ENCODE results near the gene DLX5. TPM values are rescaled to one million over a fixed set of nuclear protein-coding genes. Genes with fewer than 3 reads are reported as not detected.
A peak's percentile ranks its signal among the peaks of the same experiment; 100 is the strongest.

Gene DLX5
- polyA plus RNA-seq, 1 donor from 2014 or later: 44.6 TPM

- Histone ChIP-seq H3K27me3 (ENCODE audit: insufficient read depth, low read depth, low read length) (peaks cover 14% of the 10 kb centered on the region), H3F3A (ENCODE audit: insufficient read depth, low read length, poor library complexity, severe bottlenecking) (peaks cover 14% of the 10 kb centered on the region), H3K9me3 (ENCODE audit: low read length) (no peaks in the 10 kb centered on the region), H3K4me2 (ENCODE audit: low read length) (peak overlapping the region; percentile 100), H2AFZ (ENCODE audit: low read depth, low read length) (no peak overlapping the region), H3K9me2 (ENCODE audit: insufficient read depth, low read length) (no peaks in the 10 kb centered on the region), H3K9ac (ENCODE audit: low read length) (peak overlapping the region; percentile 99), H3K4me3 (ENCODE audit: low read length) (peak overlapping the region; percentile 87), H4K20me1 (ENCODE audit: insufficient read depth) (peaks cover 8% of the 10 kb centered on the region), H3K36me3 (ENCODE audit: insufficient read depth, low read length) (peaks cover 11% of the 10 kb centered on the region), H3K27ac (ENCODE audit: low read length) (peak overlapping the region; percentile 100), H3K79me2 (replicated peaks; ENCODE audit: insufficient read depth, low read length) (peaks cover 86% of the 10 kb centered on the region)
- no peak for TF ChIP-seq RAD21 (conservative IDR thresholded peaks at IDR 0.05)
- no peak for TF ChIP-seq EZH2 (IDR thresholded peaks at IDR 0.05; ENCODE audit: borderline replicate concordance, insufficient read depth, low read length, poor library complexity, severe bottlenecking)
- TF ChIP-seq REST (IDR thresholded peaks at IDR 0.05; ENCODE audit: borderline replicate concordance): peak; percentile 81
- TF ChIP-seq SMC3 (conservative IDR thresholded peaks at IDR 0.05; ENCODE audit: poor library complexity): no peak
- no peak for TF ChIP-seq EP300 (conservative IDR thresholded peaks at IDR 0.05; ENCODE audit: poor library complexity, severe bottlenecking)
- peak; percentile 38 for TF ChIP-seq TAF1 (IDR thresholded peaks at IDR 0.05; ENCODE audit: low read depth)
- TF ChIP-seq POLR2AphosphoS5 (IDR thresholded peaks at IDR 0.05): peak; percentile 54
- no peak for TF ChIP-seq MXI1 (conservative IDR thresholded peaks at IDR 0.05; ENCODE audit: poor library complexity, severe bottlenecking)
- no peak for TF ChIP-seq CTCF (IDR thresholded peaks at IDR 0.05; ENCODE audit: poor library complexity, severe bottlenecking)
Measured at GRCh38 chr7:97008275-97008917, 16.2 kb downstream of the DLX5 start.

- no peaks in the 10 kb centered on the region for H3K9me2 ChIP-seq (ENCODE audit: insufficient read depth, low read length)
- peaks cover 14% of the 10 kb centered on the region for H3K27me3 ChIP-seq (ENCODE audit: insufficient read depth, low read depth, low read length)
- H3K4me3 ChIP-seq (ENCODE audit: low read length): peak overlapping the region; percentile 87
- peak overlapping the region; percentile 100 for H3K27ac ChIP-seq (ENCODE audit: low read length)
- H3K36me3 ChIP-seq (ENCODE audit: insufficient read depth, low read length): peaks cover 11% of the 10 kb centered on the region
- no peak for TF ChIP-seq SMC3 (conservative IDR thresholded peaks at IDR 0.05; ENCODE audit: poor library complexity)
- H3K4me2 ChIP-seq (ENCODE audit: low read length): peak overlapping the region; percentile 100
- H4K20me1 ChIP-seq (ENCODE audit: insufficient read depth): peaks cover 8% of the 10 kb centered on the region
- peak overlapping the region; percentile 99 for H3K9ac ChIP-seq (ENCODE audit: low read length)
- no peaks in the 10 kb centered on the region for H3K9me3 ChIP-seq (ENCODE audit: low read length)
- H3K79me2 ChIP-seq (replicated peaks; ENCODE audit: insufficient read depth, low read length): peaks cover 87% of the 10 kb centered on the region
- H3F3A ChIP-seq (ENCODE audit: insufficient read depth, low read length, poor library complexity, severe bottlenecking): peaks cover 14% of the 10 kb centered on the region
- H2AFZ ChIP-seq (ENCODE audit: low read depth, low read length): no peak overlapping the region
Measured at GRCh38 chr7:97007583-97007861, 17.1 kb downstream of the DLX5 start.
